Measurements from ENCODE around the gene MR1.

DNA sequence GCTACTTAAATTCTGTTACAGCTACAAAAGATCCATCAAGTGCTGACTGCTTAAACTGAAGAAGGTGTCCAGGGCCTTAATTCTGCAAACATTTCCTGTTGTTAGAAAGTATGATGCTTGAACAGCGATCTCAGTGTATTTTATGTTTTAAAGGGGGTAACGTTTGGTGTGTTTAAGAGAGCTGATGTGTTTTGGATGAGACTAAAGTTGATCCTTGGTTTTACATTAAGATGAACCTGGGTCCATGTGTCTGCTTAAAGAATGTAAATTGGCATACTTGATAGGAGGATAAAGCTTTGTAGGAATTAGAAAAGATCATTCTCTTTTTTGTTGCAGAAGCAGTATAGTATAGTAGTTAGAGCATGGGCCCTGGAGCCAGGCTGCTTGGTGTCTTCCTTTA is 58.3 kb downstream of the MR1 start:
- TF ChIP-seq, protein P1, sequence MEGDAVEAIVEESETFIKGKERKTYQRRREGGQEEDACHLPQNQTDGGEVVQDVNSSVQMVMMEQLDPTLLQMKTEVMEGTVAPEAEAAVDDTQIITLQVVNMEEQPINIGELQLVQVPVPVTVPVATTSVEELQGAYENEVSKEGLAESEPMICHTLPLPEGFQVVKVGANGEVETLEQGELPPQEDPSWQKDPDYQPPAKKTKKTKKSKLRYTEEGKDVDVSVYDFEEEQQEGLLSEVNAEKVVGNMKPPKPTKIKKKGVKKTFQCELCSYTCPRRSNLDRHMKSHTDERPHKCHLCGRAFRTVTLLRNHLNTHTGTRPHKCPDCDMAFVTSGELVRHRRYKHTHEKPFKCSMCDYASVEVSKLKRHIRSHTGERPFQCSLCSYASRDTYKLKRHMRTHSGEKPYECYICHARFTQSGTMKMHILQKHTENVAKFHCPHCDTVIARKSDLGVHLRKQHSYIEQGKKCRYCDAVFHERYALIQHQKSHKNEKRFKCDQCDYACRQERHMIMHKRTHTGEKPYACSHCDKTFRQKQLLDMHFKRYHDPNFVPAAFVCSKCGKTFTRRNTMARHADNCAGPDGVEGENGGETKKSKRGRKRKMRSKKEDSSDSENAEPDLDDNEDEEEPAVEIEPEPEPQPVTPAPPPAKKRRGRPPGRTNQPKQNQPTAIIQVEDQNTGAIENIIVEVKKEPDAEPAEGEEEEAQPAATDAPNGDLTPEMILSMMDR (optimal IDR thresholded peaks at IDR 0.05 in 1 of 3, IDR thresholded peaks at IDR 0.05 in 1 of 3, conservative IDR thresholded peaks at IDR 0.05 in 1 of 3; ENCODE audit: extremely low read depth in 1 of 3, insufficient read depth in 2 of 3, low read length in 3 of 3) = no peak
- no peak for TF ChIP-seq EZH2 (IDR thresholded peaks at IDR 0.05; ENCODE audit: low read length)
